ENCODE data around the gene CCDC136. TPM values are rescaled to one million over a fixed set of nuclear protein-coding genes. Genes with fewer than 3 reads are reported as not detected.

Gene CCDC136
- total RNA-seq, 1 experiment from 2014 or later = 11.1 TPM

- peak; percentile 47 for ATAC-seq
These were observed 36.4 kb downstream of the CCDC136 start for GRCh38 chr7:128827971-128828711.

More at GRCh38 chr7:128827971-128828711, 36.4 kb downstream of the CCDC136 start:
- H3K27me3 ChIP-seq (ENCODE audit: insufficient read depth, low read length) = no peaks in the 10 kb centered on the region
- H3K9me3 ChIP-seq (ENCODE audit: control insufficient read depth in 1 of 2, insufficient read depth in 1 of 2, low read depth in 1 of 2, low read length in 2 of 2) = no peaks in the 10 kb centered on the region
- intact Hi-C loops (cut with micrococcal nuclease) = no loop called here
- H3K9ac ChIP-seq (ENCODE audit: low read length) = peak overlapping the region; percentile 68
- H3K4me3 ChIP-seq (replicated peaks in 1 of 2; ENCODE audit: low read depth in 1 of 2, low read length in 2 of 2) = peak overlapping the region; percentile 20 to 48
- no peaks in the 10 kb centered on the region for H3K9me2 ChIP-seq (ENCODE audit: insufficient read depth)
- H4K20me1 ChIP-seq (ENCODE audit: insufficient read depth) = no peaks in the 10 kb centered on the region
- no peaks in the 10 kb centered on the region for H3K36me3 ChIP-seq (ENCODE audit: control insufficient read depth in 1 of 2, insufficient read depth in 2 of 2, low read length in 2 of 2)
- H3K4me2 ChIP-seq (ENCODE audit: low read length) = peak overlapping the region; percentile 90
- peak overlapping the region; percentile 82 for H3K27ac ChIP-seq (ENCODE audit: low read depth, low read length)
- peaks cover 18% of the 10 kb centered on the region; the same call in 1 of the 2 replicates for H3K79me2 ChIP-seq (ENCODE audit: insufficient read depth, low read length)
- peak; percentile 34 for DNase-seq (ENCODE audit: low read depth, low spot score)
- TF ChIP-seq CTCF (IDR thresholded peaks at IDR 0.05 in 2 of 3, conservative IDR thresholded peaks at IDR 0.05 in 1 of 3; ENCODE audit: borderline replicate concordance in 1 of 3, insufficient read depth in 1 of 3, low read depth in 2 of 3, low read length in 2 of 3) (no peak), SRF (IDR thresholded peaks at IDR 0.05; ENCODE audit: low read depth) (no peak), RAD21 (IDR thresholded peaks at IDR 0.05; ENCODE audit: low read depth) (no peak), SP1 (IDR thresholded peaks at IDR 0.05; ENCODE audit: low read depth) (no peak), ELF1 (IDR thresholded peaks at IDR 0.05; ENCODE audit: borderline replicate concordance, low read depth) (no peak), JUND (IDR thresholded peaks at IDR 0.05) (no peak), ZBTB33 (IDR thresholded peaks at IDR 0.05; ENCODE audit: extremely low read depth, insufficient replicate concordance, low read length) (no peak)
- no TSS peak for BruUV-seq (replicated peaks)
- H3K4me1 ChIP-seq (ENCODE audit: control insufficient read depth in 1 of 2, insufficient read depth in 2 of 2, low read length in 2 of 2) = peaks cover 35 to 64% of the 10 kb centered on the region in 2 experiments
- ChIA-PET POLR2A (interaction anchor here (0.7 kb wide), 1 partner anchor 32 kb away, joined by 4 read pairs; no protein-coding TSS in a partner anchor), CTCF (interaction anchor here (0.6 kb wide), 1 partner anchor 52 kb away, joined by 3 read pairs; no protein-coding TSS in a partner anchor), RAD21 (ENCODE audit: low non-redundant PET in 1 of 2, low total read pairs in 2 of 2, uncharacterized antibody in 2 of 2, unreplicated experiment in 2 of 2) (no interaction called here)
- H2AFZ ChIP-seq (ENCODE audit: low read depth, low read length, poor library complexity, severe bottlenecking) = no peak overlapping the region
